Stimulated activated CD4-positive, alpha-beta T cell treated with anti-CD3 and anti-CD28 coated beads, Interleukin-2, amount 100 ng/mL, for 48 hours (primary cell): ENCODE measurements around the gene PRR3.
A peak's percentile ranks its signal among the peaks of the same experiment; 100 is the strongest.

ENCODE experiments used
- DNase-seq, 2 donors: peaks; one replicate each; pipeline ENCODE4 v3.0.0-alpha.2; 2020

PRR3 gene

DNA sequence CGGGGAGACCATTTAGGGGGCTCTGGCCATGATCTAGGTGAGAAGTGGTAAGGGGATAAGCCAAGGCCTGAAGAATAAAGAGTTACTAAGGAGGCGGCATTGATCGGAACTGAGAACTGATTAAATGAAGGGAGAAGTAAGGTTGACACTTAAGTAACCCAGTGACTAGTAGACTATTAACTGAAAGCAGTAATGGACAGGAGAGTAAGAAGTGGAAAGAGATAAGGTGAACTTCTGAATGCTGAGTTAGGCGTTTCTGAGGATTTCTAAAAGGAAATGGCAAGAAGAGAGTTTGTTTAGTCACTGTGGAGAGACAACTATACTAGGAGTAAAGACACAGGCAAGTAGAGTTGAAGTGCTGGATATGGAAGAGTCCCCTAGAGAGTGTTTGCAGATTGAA lies 16.0 kb downstream of the PRR3 start:
- no peak for DNase-seq

DNA sequence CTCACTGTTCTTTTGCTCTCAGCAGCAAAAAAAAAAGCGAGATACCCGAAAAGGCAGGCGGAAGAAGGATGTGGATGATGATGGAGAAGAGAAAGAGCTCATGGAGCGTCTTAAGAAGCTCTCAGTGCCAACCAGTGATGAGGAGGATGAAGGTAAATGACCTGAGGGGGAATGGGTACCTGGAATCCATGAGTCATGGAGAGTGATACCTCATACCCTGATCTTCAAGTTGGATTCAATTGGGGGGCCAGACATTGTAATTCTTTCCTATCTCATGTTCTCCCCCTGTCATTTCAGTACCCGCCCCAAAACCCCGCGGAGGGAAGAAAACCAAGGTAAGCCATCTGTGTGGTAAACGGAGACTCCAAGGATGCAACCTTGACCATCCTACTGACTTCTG lies 21.0 kb downstream of the PRR3 start:
- DNase-seq: no peak

DNA sequence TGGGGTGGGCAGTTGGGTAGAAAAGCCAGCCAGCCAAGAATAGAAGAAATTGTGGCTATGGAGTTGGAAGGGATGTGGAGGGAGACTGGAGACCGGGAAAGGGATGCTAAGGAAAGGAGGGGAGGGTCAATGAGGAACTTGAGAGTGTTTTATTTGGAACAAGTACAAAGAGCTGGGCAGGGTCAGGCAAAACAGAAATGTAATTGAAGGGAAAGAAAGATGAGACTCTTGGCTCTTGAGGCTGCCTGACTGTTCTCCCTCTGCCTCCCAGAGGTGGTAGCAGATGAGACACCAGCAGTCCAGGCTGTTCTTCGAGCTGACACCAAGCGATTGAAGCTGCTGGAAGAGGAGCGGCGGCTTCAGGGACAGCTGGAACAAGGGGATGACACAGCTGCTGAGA lies 26.8 kb downstream of the PRR3 start:
- DNase-seq: no peak

DNA sequence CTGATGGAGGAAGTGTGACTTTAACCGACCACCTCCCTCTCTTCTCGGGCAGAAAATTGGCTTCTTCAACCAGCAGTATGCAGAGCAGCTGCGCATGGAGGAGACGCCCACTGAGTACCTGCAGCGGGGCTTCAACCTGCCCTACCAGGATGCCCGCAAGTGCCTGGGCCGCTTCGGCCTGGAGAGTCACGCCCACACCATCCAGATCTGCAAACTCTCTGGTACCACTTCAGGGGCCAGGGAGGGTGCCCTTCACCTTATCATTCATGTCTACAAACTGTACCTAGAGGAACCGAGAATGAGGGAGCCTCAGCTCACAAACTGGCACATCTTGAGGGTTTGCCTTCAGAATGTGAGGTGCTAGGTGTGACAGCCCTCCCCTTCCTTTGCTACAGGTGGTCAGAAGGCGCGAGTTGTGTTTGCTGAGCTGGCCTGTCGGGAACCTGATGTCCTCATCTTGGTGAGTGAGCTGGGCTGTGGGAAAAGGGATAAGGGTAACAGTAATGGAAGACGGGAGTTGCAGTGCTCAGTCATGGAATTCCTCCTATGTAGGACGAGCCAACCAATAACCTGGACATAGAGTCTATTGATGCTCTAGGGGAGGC lies 32.8 kb downstream of the PRR3 start:
- DNase-seq: no peak

DNA sequence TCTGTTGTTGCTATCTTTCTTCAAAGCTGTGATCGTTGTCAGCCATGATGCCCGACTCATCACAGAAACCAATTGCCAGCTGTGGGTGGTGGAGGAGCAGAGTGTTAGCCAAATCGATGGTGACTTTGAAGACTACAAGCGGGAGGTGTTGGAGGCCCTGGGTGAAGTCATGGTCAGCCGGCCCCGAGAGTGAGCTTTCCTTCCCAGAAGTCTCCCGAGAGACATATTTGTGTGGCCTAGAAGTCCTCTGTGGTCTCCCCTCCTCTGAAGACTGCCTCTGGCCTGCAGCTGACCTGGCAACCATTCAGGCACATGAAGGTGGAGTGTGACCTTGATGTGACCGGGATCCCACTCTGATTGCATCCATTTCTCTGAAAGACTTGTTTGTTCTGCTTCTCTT lies 33.4 kb downstream of the PRR3 start:
- DNase-seq: no peak

DNA sequence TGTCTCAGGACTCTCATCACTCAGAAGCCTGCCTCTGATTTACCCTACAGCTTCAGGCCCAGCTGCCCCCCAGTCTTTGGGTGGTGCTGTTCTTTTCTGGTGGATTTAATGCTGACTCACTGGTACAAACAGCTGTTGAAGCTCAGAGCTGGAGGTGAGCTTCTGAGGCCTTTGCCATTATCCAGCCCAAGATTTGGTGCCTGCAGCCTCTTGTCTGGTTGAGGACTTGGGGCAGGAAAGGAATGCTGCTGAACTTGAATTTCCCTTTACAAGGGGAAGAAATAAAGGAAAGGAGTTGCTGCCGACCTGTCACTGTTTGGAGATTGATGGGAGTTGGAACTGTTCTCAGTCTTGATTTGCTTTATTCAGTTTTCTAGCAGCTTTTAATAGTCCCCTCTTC lies 33.9 kb downstream of the PRR3 start:
- DNase-seq: no peak

DNA sequence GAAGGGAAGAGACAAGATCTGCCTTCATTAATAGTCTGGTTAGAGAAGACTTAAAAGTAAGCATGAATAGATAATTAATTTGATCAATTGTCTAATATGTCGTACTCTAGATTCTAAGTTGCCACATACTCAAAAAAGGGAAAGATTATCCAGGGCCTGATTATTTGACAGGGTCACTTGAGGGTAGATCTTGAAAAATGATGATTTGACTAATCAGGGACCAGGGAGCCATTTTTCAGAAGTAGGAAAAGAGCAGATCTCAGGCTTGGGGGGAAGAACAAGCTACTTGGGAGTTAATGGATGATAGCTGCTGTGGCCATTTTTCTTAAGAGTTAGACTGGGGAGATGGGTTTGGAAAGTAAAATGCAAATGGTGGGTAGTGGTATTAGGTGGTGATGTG lies 35.2 kb downstream of the PRR3 start:
- no peak for DNase-seq

DNA sequence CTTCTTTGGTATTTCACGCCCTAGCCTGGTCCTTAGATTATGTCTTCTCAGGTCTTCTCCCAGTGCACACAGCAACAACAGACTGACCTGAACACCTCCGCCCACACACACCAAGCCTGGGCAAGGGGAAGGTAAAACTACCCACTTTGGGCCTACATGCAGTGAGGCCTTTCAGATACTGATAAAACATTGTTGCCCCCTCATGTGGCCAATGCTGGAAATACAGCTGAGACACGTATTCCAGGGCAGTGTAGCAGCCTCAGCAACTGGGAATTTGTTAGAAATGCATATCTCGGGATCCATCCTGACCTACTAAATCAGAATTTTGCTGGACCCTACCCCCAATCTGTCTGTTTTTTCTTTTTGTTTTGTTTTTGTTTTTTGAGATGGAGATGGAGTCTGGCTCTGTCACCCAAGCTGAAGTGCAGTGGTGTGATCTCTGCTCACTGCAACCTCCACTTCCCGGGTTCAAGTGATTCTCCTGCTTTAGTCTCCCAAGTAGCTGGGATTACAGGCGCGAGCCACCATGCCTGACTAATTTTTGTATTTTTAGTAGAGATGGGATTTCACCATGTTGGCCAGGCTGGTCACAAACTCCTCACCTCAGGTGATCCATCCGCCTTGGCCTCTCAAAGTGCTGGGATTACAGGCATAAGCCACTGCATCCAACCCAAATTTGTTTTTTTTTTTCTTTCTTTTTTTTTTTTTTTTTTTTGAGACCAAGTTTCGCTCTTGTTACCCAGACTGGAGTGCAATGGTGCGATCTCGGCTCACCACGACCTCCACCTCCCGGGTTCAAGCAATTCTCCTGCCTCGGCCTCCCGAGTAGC lies 40.4 kb downstream of the PRR3 start:
- peak; percentile 78 to 83 for DNase-seq

DNA sequence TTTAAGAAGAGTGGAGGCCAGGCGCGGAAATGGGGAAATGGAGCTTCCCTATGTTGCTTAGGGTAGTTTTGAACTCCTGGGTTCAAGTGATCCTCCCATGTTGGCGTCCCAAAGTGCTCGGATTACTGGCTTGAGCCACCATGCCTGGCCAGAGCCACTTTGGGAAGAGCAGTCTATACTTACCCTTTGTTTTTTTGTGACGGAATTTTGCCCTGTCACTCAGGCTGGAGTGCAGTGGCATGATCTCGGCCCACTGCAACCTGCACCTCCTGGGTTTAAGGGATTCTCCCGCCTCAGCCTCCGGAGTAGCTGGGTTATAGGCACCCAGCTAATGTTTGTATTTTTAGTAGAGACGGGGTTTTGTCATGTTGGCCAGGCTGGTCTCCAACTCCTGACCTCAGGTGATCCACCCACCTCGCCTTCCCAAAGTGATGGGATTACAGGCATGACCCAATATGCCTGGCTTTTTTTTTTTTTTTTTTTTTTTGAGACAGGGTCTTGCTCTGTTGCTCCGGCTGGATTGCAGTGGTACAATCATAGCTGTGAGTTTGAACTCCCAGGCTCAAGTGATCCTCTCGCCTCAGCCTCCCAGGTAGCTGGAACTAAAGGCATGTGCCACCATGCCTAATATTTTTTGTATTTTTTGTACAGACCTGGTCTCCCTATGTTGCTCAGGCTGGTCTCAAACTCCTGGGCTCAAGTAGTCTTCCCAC lies 42.0 kb downstream of the PRR3 start:
- DNase-seq: no peak

DNA sequence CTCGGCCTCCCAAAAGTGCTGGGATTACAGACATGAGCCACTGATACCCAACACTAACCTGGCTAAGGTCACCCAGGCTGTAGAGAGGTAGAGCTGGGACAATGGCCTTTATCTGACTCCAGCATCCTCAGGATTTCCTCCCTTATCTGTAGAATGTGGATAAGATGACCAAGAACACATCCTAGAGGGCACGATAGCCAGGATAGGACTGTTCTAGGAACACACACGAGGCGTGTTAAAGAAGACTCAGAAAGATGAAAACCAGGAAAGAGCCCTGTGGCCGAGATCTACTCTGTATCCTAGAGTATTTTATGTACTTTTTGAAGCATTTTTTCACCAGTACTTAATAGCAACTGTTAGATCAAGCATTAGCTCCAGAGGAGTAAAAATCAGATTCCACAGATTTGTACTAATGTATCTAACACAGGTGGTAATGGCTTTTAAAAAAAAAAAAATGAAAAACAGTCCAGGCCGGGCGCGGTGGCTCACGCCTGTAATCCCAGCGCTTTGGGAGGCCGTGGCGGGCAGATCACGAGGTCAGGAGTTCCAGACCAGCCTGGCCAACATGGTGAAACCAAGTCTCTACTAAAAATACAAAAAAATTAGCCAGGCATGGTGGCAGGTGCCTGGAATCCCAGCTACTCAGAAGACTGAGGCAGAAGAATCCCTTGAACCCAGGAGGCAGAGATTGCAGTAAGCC lies 42.7 kb downstream of the PRR3 start:
- DNase-seq: no peak

DNA sequence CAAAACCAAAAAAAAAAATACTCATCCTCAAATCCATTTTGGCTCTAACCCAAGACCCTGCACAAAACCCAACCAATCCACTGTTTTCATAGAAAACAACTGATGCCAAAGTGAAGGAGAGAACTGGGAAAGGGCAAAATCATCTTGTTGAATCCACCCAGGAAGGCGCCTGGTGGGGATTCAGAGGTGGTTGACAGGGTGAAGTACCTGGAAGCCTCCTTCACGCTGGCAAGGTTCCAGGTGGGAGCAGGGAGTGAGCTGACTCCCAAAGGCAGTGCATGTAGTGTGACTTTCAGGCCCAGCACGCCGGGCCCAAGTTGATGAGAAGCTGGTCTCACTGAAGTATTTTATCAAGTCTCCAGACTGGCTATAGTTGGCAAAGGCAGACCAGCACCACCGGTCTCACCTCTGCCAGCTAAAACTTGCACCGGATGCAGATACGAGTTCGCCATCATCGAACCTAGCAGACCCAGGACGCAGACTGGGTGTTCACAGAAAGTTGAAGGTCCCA lies 43.4 kb downstream of the PRR3 start:
- no peak for DNase-seq

DNA sequence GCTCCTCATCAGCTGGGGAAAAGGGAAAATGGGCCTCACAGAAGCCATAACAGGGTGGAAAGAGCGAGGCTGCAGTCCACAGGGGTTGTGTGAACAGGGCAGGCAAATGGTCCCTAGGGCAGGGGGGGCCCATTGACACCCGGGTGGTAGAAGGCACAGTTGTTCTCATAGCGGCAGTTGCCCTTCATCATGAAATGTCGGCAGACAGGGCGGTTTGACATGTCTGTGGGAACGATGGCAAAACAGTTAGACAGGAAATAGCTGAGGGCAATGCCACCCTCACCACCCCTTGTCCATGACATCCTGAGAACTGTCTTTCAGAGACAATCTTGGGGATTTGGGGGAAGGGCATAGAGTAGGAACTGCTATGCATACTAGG lies 44.3 kb downstream of the PRR3 start:
- no peak for DNase-seq

DNA sequence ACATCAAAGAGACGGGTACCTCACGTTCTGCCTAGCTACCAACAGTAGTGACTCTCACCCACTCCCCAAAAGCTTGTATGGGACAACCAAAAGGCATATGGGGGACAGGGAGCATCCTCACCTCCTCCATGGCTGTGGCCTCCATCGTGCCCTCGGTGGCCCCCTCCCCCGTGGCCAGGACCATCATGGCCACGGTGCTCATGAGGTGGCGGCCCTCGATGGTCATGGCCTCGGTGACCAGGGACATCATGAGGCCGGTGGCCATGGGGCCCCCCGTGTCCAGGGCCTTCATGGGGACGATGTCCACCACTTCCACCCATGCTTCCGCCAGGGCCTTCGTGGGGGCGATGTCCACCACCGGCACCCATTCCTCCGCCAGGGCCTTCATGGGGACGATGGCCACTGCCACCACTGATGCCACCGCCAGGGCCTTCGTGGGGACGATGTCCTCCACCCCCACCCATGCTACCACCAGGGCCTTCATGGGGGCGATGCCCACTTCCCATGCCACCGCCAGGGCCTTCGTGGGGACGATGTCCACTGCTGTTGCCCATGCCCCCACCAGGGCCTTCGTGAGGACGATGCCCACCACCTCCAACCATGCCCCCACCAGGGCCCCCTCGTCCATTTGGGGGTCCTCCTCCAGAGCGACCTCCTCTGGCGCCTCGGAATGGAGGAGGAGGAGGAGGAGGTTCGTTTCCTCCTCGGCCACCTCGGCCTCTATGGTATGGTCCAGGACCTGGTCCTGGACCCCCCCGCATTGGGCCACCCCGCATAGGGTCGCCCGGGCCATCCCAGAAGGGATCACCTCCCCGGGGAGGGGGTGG lies 44.9 kb downstream of the PRR3 start:
- DNase-seq: no peak

DNA sequence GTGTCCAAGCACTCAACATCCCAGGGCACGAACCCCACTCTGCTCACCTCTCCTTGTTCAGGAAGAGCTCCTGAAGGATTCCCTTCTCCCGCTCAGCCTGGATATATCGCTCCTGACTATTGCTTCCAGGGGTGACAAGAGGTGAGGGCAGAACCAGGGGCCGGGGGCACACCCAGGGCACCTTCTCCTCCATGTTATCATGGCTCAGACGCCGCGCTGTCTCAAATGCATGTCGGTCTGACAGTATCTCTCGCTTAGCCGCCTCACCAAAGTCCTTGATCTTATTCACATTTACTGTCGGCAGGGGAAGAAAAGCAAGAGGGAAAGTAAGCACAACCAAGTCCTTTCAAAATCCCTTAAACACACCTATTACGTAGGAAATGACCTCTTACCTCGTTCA lies 46.9 kb downstream of the PRR3 start:
- no peak for DNase-seq

DNA sequence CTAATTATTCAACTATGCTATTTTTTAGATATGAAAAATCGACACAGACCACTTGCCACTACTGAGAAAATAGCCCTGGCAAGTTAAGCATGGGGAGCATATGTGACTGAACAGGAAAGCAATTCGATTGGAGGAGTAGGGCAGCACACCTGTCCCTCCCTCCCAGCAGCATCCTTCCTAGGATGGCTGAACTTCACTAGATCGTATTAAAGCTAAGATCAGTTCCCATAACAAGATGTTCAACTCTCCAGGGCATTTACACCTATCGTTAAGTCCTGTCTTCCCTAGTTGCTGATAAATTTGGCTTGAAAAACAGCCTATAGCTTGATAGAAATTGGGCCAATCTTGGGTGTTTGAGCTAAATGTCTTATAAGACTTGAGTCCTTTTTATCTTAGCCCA lies 53.0 kb downstream of the PRR3 start:
- no peak for DNase-seq

DNA sequence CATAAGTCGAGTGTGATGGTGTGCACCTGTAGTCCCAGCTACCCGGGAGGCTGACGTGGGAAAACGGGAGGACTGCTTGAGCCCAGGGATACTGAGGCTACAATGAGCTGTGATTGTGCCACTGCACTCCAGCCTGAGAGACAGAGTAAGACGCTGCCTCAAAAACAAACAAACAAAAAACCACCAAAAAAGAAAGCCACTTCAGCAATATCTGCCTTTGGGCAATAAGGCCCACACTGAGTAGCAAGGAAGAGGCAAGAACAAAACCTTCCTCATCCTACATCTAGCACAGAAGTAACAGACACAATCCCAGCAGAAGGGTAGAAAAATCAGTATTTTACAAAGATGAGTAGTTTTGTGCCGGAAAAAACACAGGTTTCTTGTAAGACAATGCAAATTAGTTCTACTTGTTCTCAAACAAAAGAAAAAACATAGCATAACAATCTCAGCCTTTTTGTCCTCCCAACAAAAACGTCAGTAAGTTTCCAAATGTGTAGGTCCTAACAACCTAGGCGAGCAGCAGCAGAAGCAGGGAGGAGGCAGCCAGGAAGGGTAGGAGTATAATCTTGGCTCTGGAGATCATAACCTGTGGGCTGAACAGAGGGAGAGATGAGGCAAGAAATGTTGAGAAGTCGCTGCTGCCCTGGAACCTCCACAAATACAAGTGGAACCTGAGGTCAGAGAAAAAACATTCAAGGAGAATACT lies 54.2 kb downstream of the PRR3 start:
- no peak for DNase-seq

DNA sequence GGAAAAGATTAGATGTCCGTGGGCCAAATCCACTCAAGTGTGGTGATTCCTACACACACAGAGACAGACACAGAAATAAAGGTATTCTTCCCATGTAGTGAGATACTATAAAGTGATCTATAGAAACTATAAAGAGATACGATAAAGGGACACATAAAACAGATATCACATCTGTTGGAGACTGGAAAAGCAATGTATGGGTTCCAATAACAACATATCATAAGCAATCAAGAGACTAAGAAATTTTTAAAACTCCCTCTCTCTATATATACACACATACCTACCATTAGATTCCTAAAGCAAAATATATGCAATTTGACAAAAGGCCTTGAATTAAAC lies 54.7 kb downstream of the PRR3 start:
- no peak for DNase-seq

DNA sequence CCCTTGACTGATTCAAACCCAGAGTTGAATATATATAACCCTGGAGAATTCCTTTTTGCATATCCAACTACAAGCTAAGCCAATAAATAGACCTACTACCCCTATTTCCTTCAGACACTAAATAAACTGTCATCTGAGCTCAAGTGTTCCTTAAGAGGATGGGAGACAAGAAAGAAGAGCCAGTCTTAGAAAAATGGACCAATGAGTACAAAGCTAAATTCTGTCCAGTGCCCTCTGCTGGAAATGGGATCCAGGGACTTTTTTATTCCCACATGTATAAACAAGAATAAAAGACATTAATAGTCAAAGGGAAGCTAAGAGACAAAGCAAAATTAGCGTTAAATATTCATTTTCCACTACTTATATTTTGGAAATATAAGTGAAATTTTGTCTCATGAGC lies 55.1 kb downstream of the PRR3 start:
- no peak for DNase-seq

DNA sequence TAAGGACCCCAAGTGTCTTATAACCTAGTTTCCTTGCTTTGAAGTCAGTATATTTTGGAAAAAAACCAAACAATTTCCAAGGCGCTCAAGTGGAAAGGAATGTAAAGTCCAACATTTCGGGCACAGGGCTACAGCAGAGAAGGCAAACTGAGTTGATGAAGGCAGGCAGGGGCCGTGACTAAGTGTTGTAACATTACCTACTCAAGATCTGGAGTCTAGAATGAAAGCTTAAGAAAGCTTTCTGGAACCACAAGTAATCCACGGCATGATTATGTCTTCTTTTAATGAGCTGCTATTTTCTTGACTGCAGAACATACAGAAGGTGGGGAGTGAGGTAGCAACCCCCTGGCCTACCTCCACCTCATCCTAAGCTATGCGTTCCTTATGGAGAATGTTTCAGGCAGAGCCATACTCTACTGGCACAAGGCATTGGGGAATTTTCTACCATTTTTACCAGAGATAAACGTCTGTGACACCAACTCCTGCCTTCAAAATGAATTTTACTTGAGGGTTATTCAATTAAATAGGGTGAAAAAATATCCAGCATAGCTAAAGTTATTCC lies 55.7 kb downstream of the PRR3 start:
- no peak for DNase-seq
